Muscle of back (tissue), 11 donors: ENCODE data around the gene TMEM121. TPM values are rescaled to one million over a fixed set of nuclear protein-coding genes. Genes with fewer than 3 reads are reported as not detected.

Experiments used
- DNase-seq, 3 donors: peaks; one replicate each; pipeline versions ENCODE4 v3.0.0 to v3.0.0-alpha.2; 2013
- polyA plus RNA-seq, 10 donors: library from polyadenylated mRNA; unstranded; fragments of 120-200 nt; gene quantifications; one replicate each; pipeline ENCODE4 v1.2.1, GENCODE V29; 2013; ENCODE audit not compliant: insufficient read length in 10 of 10

Gene TMEM121
- polyA plus RNA-seq, 10 donors: 1.0 to 3.7 (median 2.1) TPM

DNA sequence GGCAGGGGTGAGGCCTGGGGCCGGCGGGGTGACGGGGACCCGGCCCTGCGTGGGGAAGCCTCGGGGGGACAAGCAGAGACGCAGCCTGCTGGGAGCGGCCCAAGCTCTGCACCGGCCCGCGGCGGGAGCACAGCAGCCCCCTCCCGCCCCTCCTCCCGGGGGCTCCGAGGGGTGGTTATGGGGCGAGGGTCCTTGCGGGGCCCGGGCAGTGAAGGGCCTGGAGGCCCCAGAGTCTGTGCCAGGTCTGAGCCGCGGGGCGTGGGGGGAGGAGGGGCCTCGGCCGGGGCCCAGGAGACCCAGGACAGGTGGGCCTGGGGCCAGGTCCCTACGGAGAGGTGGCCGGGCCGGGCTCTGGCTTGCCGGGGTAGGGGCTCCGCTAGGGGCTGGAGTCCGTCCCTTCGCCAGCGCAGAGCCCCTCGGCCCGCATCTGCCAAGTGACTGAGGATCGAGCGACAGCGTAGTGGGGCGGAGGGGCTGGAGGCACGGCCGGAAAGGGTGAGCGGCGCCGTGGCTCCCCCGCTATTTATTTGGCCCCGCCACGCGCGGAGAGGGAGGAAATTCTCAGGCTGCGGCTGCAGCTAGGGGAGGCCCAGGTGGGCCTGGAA is 495 bp downstream of the TMEM121 start:
- peak in 1 of 3 donors; percentile 41 for DNase-seq

- no peak for DNase-seq
Observed at GRCh38 chr14:105527381-105527825, 1.0 kb downstream of the TMEM121 start.

DNA sequence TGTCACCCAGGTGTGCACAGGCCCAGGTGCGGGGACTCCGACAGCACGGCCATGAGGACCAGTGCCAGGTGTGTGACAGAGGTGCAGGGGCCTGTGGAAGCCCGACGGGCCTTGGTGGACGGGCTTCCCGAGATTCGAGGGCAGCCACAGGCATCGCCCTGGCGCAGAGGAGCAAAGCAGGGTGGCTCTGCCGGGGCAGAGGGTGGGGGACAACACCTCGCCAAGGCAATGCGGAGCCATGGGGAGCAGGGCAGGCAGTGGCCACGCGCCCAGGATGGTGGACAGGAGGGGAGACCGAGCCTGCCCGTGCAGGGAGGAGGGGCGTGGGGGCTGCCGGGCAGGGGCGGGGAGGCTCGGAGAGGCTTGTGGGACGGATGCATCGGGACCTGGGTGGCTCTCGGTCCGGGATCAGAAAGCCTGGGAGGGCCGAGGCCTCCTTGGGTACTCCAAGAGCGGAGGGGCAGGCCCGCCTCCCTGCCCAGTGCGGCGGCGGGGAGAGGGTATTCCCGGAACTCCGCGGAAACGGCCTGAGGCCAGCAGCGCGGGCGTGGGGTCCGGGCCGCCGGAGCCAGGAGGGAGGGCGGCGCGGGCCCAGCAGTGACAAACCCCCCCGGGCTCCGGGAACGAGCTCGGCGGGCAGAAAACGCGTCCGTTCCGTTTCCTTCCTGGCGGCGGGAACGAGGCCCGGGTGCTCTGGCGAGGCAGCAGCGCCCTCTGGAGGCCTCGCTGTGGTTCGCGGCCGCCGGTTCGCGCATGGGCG is 1.6 kb downstream of the TMEM121 start:
- DNase-seq: peak; percentile 67 to 93 (median 87)

DNA sequence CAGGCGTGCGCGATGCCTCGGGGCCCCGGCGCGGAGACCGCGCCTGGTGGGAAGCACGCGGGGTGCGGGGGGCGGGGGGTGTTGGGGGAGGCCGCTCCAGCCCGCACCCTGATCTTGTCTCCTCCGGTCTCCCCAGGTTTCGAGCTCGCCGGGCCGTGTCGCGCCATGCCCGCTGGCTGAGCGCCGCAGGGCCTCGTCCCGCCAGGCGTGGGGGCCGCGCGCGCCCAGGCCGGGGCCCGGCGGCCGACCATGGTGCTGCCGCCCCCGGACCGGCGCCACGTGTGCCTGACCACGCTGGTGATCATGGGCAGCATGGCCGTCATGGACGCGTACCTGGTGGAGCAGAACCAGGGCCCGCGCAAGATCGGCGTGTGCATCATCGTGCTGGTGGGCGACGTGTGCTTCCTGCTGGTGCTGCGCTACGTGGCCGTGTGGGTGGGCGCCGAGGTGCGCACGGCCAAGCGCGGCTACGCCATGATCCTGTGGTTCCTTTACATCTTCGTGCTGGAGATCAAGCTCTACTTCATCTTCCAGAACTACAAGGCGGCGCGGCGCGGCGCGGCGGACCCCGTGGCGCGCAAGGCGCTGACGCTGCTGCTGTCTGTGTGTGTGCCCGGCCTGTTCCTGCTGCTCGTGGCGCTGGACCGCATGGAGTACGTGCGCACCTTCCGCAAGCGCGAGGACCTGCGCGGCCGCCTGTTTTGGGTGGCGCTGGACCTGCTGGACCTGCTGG is 2.4 kb downstream of the TMEM121 start:
- DNase-seq: peak in 2 of 3 donors; percentile 23 to 72

- no peak for DNase-seq
Observed at GRCh38 chr14:105529319-105529568, 2.9 kb downstream of the TMEM121 start.

GRCh38 chr14:105529569-105530284 is 3.3 kb downstream of the TMEM121 start:
- peak in 1 of 3 donors; percentile 44 for DNase-seq

- DNase-seq: no peak
Observed at GRCh38 chr14:105530285-105531087, 4.1 kb downstream of the TMEM121 start.

- DNase-seq: no peak
Observed at GRCh38 chr14:105531088-105531893, 4.9 kb downstream of the TMEM121 start.

DNA sequence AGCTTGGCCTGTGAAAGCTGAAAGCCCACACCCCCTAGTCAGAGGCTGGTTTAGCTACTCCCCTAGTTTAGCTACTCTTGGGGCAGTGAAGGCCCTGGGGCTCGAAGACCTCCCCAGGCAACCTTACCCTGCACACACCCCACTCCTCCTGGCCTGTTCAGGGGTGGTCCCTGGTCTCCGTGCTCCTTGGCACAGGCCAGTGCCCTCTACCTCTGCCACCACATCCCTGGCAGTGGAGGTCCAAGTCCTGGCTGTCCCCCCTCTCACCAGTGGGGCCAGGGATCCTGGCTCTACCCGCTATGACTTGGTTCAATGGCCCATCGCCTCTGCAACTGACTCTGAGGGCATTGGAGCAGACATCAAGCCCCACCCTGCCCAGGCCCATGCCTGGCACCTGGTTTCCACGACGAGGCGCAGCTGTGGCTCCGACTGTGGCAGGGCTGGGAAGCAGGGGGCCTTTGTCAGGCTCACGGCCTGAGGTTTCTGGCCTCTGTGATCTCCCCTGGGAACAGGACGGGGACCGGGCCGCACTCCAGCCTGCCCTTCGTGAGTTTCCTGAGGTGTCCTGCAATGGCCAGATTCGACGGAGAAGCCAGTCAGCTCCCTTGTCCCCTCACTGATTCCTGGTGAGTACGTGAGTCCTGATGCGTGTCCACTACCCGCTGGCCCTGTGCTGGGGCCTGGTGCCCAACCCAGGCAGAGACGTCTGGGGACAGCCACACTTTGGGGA is 5.7 kb downstream of the TMEM121 start:
- DNase-seq: no peak

DNA sequence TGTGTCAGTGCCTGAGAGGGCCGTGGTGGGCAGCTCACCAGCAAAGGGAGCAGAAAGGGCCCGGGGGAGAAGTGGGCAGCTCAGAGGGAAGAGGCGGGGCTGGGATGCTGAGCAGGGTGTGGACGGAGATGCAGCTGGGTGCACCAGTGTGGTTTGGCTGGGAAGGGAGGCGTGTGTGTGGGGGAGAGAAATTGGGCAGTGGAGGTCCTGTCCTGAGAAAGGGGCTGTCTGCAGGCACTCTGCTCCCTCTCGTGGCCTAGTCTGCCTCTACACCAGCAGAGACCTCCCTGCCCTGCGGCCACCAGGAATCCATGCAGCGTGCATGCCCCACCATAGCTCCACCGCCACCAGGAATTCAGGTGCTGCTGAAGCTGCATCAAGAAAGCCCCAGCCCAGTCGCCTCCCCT is 6.4 kb downstream of the TMEM121 start:
- peak in 1 of 3 donors; percentile 46 for DNase-seq

GRCh38 chr14:105533391-105533790 is 7.0 kb downstream of the TMEM121 start:
- no peak for DNase-seq

DNA sequence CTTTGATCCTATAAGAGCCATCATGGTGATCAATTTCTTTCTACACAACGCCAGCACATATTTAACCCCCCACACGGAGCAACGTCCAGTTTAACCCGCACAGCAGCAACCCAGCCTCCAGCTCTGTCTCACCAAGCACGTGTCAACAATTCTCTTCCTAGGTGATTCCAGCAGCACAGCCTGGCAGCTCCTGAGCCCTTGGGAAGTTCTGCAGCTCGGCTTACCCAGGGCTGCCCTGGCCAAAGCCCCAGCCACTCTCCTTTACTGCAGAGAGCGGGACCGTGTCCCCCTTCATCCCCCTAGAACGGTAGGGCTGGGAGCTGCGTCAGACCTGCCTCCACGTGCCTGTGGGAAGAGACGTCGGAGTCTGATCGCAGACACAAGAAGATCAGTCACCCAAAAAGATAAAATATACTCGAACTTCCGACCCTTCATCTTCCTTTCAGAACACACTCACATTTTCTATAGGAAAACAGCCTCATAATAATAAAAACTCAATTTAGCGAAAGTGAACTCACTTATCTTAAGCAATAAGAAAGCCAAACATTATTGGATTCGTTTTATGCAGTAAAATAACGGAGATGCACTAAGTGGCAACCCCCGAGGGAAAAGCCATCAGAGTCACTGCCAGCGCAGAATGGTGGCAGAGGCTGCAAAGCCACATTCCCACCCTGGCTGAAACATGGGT is 7.6 kb downstream of the TMEM121 start:
- no peak for DNase-seq

DNA sequence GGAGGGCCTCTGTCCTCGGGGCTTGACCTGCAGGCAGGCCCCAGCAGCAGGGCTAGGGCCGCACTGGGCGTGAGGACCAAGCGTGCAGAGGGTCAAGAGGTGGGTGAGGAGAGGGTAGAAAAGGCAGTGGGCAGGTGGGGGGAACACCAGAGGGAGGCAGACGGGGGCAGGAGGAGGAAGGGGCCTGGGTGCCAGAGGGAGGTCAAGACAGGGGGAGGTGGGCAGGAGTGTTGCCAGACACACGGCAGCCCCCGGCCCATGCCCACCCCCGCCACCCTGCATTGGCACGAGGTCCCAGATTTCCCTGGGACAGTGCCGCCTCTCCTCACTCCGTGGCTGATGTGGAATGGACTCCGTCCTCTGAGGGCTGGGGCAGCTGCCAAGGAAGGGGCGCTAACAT is 8.2 kb downstream of the TMEM121 start:
- no peak for DNase-seq

GRCh38 chr14:105536051-105536450 is 9.7 kb downstream of the TMEM121 start:
- DNase-seq: no peak

GRCh38 chr14:105536691-105537579 is 10.6 kb downstream of the TMEM121 start:
- DNase-seq: no peak

GRCh38 chr14:105537580-105538474 is 11.4 kb downstream of the TMEM121 start:
- DNase-seq: peak in 2 of 3 donors; percentile 32 to 53

- DNase-seq: no peak
Observed at GRCh38 chr14:105538481-105539049, 12.2 kb downstream of the TMEM121 start.
